ENCODE measurements around the gene BDKRB1. TPM values are rescaled to one million over a fixed set of nuclear protein-coding genes. Genes with fewer than 3 reads are reported as not detected.

Gene BDKRB1
- total and polyA plus RNA-seq, 2 donors, result 2.9 to 3.0 TPM

- WGBS, result 44% methylated on average over 17 of the region's 17 CpGs
- peaks cover 2% of the 10 kb centered on the region for H3K36me3 ChIP-seq (ENCODE audit: insufficient read depth)
These were observed 29.7 kb downstream of the BDKRB1 start for GRCh38 chr14:96285667-96286066.

GRCh38 chr14:96286251-96286650, 30.2 kb downstream of the BDKRB1 start:
- DNase-seq (ENCODE audit: extremely low spot score), result no peak
- H3K36me3 ChIP-seq (ENCODE audit: insufficient read depth), result peaks cover 2% of the 10 kb centered on the region
- WGBS, result 63% methylated on average over 1 of the region's 1 CpG
- H3K4me1 ChIP-seq (ENCODE audit: insufficient read depth), result no peaks in the 10 kb centered on the region
- no peak overlapping the region for H3K4me3 ChIP-seq (ENCODE audit: low read depth, low read length)
- H3K27ac ChIP-seq (ENCODE audit: low read depth), result no peak overlapping the region

More at GRCh38 chr14:96285667-96286066, 29.7 kb downstream of the BDKRB1 start:
- Histone ChIP-seq H3K4me1 (ENCODE audit: insufficient read depth) (no peaks in the 10 kb centered on the region), H3K4me3 (ENCODE audit: low read depth, low read length) (no peak overlapping the region), H3K27ac (ENCODE audit: low read depth) (no peak overlapping the region)
- no peak for DNase-seq (ENCODE audit: extremely low spot score)

- Histone ChIP-seq H3K4me1 (ENCODE audit: insufficient read depth) (no peaks in the 10 kb centered on the region), H3K4me3 (ENCODE audit: low read depth, low read length) (no peak overlapping the region), H3K36me3 (ENCODE audit: insufficient read depth) (peaks cover 2% of the 10 kb centered on the region), H3K27ac (ENCODE audit: low read depth) (no peak overlapping the region)
- no peak for DNase-seq (ENCODE audit: extremely low spot score)
- 95% methylated on average over 1 of the region's 1 CpG for WGBS
These were observed 31.8 kb downstream of the BDKRB1 start for GRCh38 chr14:96287856-96288255.

- no peaks in the 10 kb centered on the region for H3K4me1 ChIP-seq (ENCODE audit: insufficient read depth)
- peaks cover 3% of the 10 kb centered on the region for H3K36me3 ChIP-seq (ENCODE audit: insufficient read depth)
- H3K27ac ChIP-seq (ENCODE audit: low read depth), result no peak overlapping the region
- no peak for DNase-seq (ENCODE audit: extremely low spot score)
- 84% methylated on average over 7 of the region's 7 CpGs for WGBS
- H3K4me3 ChIP-seq (ENCODE audit: low read depth, low read length), result no peak overlapping the region
These were observed 38.2 kb downstream of the BDKRB1 start for GRCh38 chr14:96294246-96294645.

GRCh38 chr14:96297000-96297399, 41.0 kb downstream of the BDKRB1 start:
- DNase-seq (ENCODE audit: extremely low spot score), result no peak
- no peak overlapping the region for H3K27ac ChIP-seq (ENCODE audit: low read depth)
- H3K4me1 ChIP-seq (ENCODE audit: insufficient read depth), result no peaks in the 10 kb centered on the region
- peaks cover 6% of the 10 kb centered on the region for H3K36me3 ChIP-seq (ENCODE audit: insufficient read depth)
- 99% methylated on average over 2 of the region's 2 CpGs for WGBS
- H3K4me3 ChIP-seq (ENCODE audit: low read depth, low read length), result no peak overlapping the region

- Histone ChIP-seq H3K4me3 (ENCODE audit: low read depth, low read length) (no peak overlapping the region), H3K27ac (ENCODE audit: low read depth) (no peak overlapping the region), H3K4me1 (ENCODE audit: insufficient read depth) (no peaks in the 10 kb centered on the region), H3K36me3 (ENCODE audit: insufficient read depth) (peaks cover 6% of the 10 kb centered on the region)
- 91% methylated on average over 4 of the region's 4 CpGs for WGBS
- no peak for DNase-seq (ENCODE audit: extremely low spot score)
These were observed 42.0 kb downstream of the BDKRB1 start for GRCh38 chr14:96297997-96298515.

GRCh38 chr14:96299441-96299840, 43.4 kb downstream of the BDKRB1 start:
- H3K4me1 ChIP-seq (ENCODE audit: insufficient read depth), result no peaks in the 10 kb centered on the region
- 58% methylated on average over 3 of the region's 3 CpGs for WGBS
- no peak overlapping the region for H3K27ac ChIP-seq (ENCODE audit: low read depth)
- no peak for DNase-seq (ENCODE audit: extremely low spot score)
- peaks cover 6% of the 10 kb centered on the region for H3K36me3 ChIP-seq (ENCODE audit: insufficient read depth)
- no peak overlapping the region for H3K4me3 ChIP-seq (ENCODE audit: low read depth, low read length)

GRCh38 chr14:96303981-96304380, 48.0 kb downstream of the BDKRB1 start:
- WGBS, result 92% methylated on average over 3 of the region's 3 CpGs
- DNase-seq (ENCODE audit: extremely low spot score), result no peak
- H3K36me3 ChIP-seq (ENCODE audit: insufficient read depth), result peaks cover 5% of the 10 kb centered on the region
- no peak overlapping the region for H3K27ac ChIP-seq (ENCODE audit: low read depth)
- H3K4me1 ChIP-seq (ENCODE audit: insufficient read depth), result no peaks in the 10 kb centered on the region
- no peak overlapping the region for H3K4me3 ChIP-seq (ENCODE audit: low read depth, low read length)

GRCh38 chr14:96304956-96305355, 48.9 kb downstream of the BDKRB1 start:
- WGBS, result 79% methylated on average over 9 of the region's 9 CpGs
- Histone ChIP-seq H3K4me3 (ENCODE audit: low read depth, low read length) (no peak overlapping the region), H3K27ac (ENCODE audit: low read depth) (no peak overlapping the region), H3K36me3 (ENCODE audit: insufficient read depth) (peaks cover 3% of the 10 kb centered on the region), H3K4me1 (ENCODE audit: insufficient read depth) (no peaks in the 10 kb centered on the region)
- no peak for DNase-seq (ENCODE audit: extremely low spot score)

- DNase-seq (ENCODE audit: extremely low spot score), result no peak
- no peak overlapping the region for H3K27ac ChIP-seq (ENCODE audit: low read depth)
- H3K4me1 ChIP-seq (ENCODE audit: insufficient read depth), result no peaks in the 10 kb centered on the region
- H3K36me3 ChIP-seq (ENCODE audit: insufficient read depth), result peaks cover 2% of the 10 kb centered on the region
- H3K4me3 ChIP-seq (ENCODE audit: low read depth, low read length), result no peak overlapping the region
- WGBS, result 89% methylated on average over 4 of the region's 4 CpGs
These were observed 51.4 kb downstream of the BDKRB1 start for GRCh38 chr14:96307434-96307833.

- no peak for DNase-seq (ENCODE audit: extremely low spot score)
- peaks cover 2% of the 10 kb centered on the region for H3K36me3 ChIP-seq (ENCODE audit: insufficient read depth)
These were observed 53.3 kb downstream of the BDKRB1 start for GRCh38 chr14:96309133-96309895.

GRCh38 chr14:96309896-96310330, 53.9 kb downstream of the BDKRB1 start:
- no peak for DNase-seq (ENCODE audit: extremely low spot score)
- H3K36me3 ChIP-seq (ENCODE audit: insufficient read depth), result peaks cover 2% of the 10 kb centered on the region
- H3K4me3 ChIP-seq (ENCODE audit: low read depth, low read length), result no peak overlapping the region
- H3K27ac ChIP-seq (ENCODE audit: low read depth), result no peak overlapping the region
- no peaks in the 10 kb centered on the region for H3K4me1 ChIP-seq (ENCODE audit: insufficient read depth)
- WGBS, result 54% methylated on average over 5 of the region's 5 CpGs

More at GRCh38 chr14:96309133-96309895, 53.3 kb downstream of the BDKRB1 start:
- Histone ChIP-seq H3K4me1 (ENCODE audit: insufficient read depth) (no peaks in the 10 kb centered on the region), H3K4me3 (ENCODE audit: low read depth, low read length) (no peak overlapping the region), H3K27ac (ENCODE audit: low read depth) (no peak overlapping the region)
- WGBS, result 70% methylated on average over 8 of the region's 8 CpGs

- Histone ChIP-seq H3K4me1 (ENCODE audit: insufficient read depth) (no peaks in the 10 kb centered on the region), H3K27ac (ENCODE audit: low read depth) (no peak overlapping the region), H3K4me3 (ENCODE audit: low read depth, low read length) (no peak overlapping the region), H3K36me3 (ENCODE audit: insufficient read depth) (peaks cover 3% of the 10 kb centered on the region)
- DNase-seq (ENCODE audit: extremely low spot score), result no peak
- WGBS, result 92% methylated on average over 6 of the region's 6 CpGs
These were observed 54.9 kb downstream of the BDKRB1 start for GRCh38 chr14:96310906-96311305.
